Dendritic cell treated with granulocyte-macrophage colony-stimulating factor and Interleukin-4, amounts not matched to agents 40 ng/mL and 50 ng/mL, for 4 days (primary cell): ENCODE measurements around the gene WDTC1.

Source experiments
- H3K27ac Mint-ChIP-seq: one replicate; pipeline ENCODE4 v1.8.0; 2022; ENCODE audit warnings: mild to moderate bottlenecking, mixed read lengths
- H3K27me3 Mint-ChIP-seq: one replicate; pipeline ENCODE4 v1.8.0; 2022; ENCODE audit warnings: mild to moderate bottlenecking, mixed read lengths
- H3K36me3 Mint-ChIP-seq: one replicate; pipeline ENCODE4 v1.8.0; 2022; ENCODE audit warnings: low read depth, mixed read lengths
- H3K4me1 Mint-ChIP-seq: one replicate; pipeline ENCODE4 v1.8.0; 2022; ENCODE audit warnings: low read depth, mixed read lengths
- H3K4me3 Mint-ChIP-seq: one replicate; pipeline ENCODE4 v1.8.0; 2022; ENCODE audit warnings: mild to moderate bottlenecking, moderate library complexity, mixed read lengths
- H3K9me3 Mint-ChIP-seq: one replicate; pipeline ENCODE4 v1.8.0; 2022; ENCODE audit warnings: mixed read lengths
- intact Hi-C: fragments of 100-400 bp; cut with micrococcal nuclease; formaldehyde crosslinking; loops from one replicate; pipeline ENCODE4 v1.15.0; 2022

Gene WDTC1

GRCh38 chr1:27321813-27322568 lies 87.6 kb downstream of the WDTC1 start, which contains the start of gene TMEM222:
Gene TMEM222, plus strand, starts transcription at chr1:27322163. Its CDS starts 35 bp downstream, at chr1:27322198.
- peaks cover 13% of the 10 kb centered on the region for H3K27me3 Mint-ChIP-seq
- intact Hi-C loops, result no loop called here
- peaks cover 36% of the 10 kb centered on the region for H3K36me3 Mint-ChIP-seq
- H3K4me3 Mint-ChIP-seq, result peak within 1 kb of the TSS; percentile 92
- no peaks in the 10 kb centered on the region for H3K9me3 Mint-ChIP-seq
- peak within 1 kb of the TSS; percentile 94 for H3K27ac Mint-ChIP-seq
- peaks cover 45% of the 10 kb centered on the region for H3K4me1 Mint-ChIP-seq

- peak overlapping the region; percentile 92 for H3K4me3 Mint-ChIP-seq
- no peaks in the 10 kb centered on the region for H3K9me3 Mint-ChIP-seq
- intact Hi-C loops, result no loop called here
- peaks cover 10% of the 10 kb centered on the region for H3K27me3 Mint-ChIP-seq
- H3K36me3 Mint-ChIP-seq, result peaks cover 38% of the 10 kb centered on the region
- H3K4me1 Mint-ChIP-seq, result peaks cover 46% of the 10 kb centered on the region
- H3K27ac Mint-ChIP-seq, result peak overlapping the region; percentile 94
These were observed 88.3 kb downstream of the WDTC1 start for GRCh38 chr1:27322569-27323240.

- Mint-ChIP-seq H3K4me1 (peaks cover 53% of the 10 kb centered on the region), H3K27me3 (no peaks in the 10 kb centered on the region), H3K9me3 (no peaks in the 10 kb centered on the region), H3K4me3 (no peak overlapping the region), H3K27ac (no peak overlapping the region), H3K36me3 (peaks cover 64% of the 10 kb centered on the region)
- intact Hi-C loops, result no loop called here
These were observed 90.9 kb downstream of the WDTC1 start for GRCh38 chr1:27325286-27325685.

GRCh38 chr1:27327964-27328363 lies 93.5 kb downstream of the WDTC1 start:
- Mint-ChIP-seq H3K4me3 (no peak overlapping the region), H3K9me3 (no peaks in the 10 kb centered on the region), H3K36me3 (peaks cover 83% of the 10 kb centered on the region), H3K27me3 (no peaks in the 10 kb centered on the region), H3K4me1 (peaks cover 77% of the 10 kb centered on the region), H3K27ac (no peak overlapping the region)
- intact Hi-C loops, result no loop called here

- Mint-ChIP-seq H3K27me3 (no peaks in the 10 kb centered on the region), H3K36me3 (peaks cover 87% of the 10 kb centered on the region), H3K4me3 (no peak overlapping the region), H3K27ac (no peak overlapping the region), H3K4me1 (peaks cover 57% of the 10 kb centered on the region), H3K9me3 (no peaks in the 10 kb centered on the region)
- intact Hi-C loops, result no loop called here
These were observed 96.4 kb downstream of the WDTC1 start for GRCh38 chr1:27330786-27331185.

GRCh38 chr1:27331426-27331825 lies 97.0 kb downstream of the WDTC1 start:
- H3K4me3 Mint-ChIP-seq, result no peak overlapping the region
- H3K27me3 Mint-ChIP-seq, result no peaks in the 10 kb centered on the region
- H3K36me3 Mint-ChIP-seq, result peaks cover 89% of the 10 kb centered on the region
- no peak overlapping the region for H3K27ac Mint-ChIP-seq
- H3K4me1 Mint-ChIP-seq, result peaks cover 50% of the 10 kb centered on the region
- intact Hi-C loops, result no loop called here
- H3K9me3 Mint-ChIP-seq, result no peaks in the 10 kb centered on the region

GRCh38 chr1:27331922-27332321 lies 97.5 kb downstream of the WDTC1 start:
- no peaks in the 10 kb centered on the region for H3K27me3 Mint-ChIP-seq
- H3K27ac Mint-ChIP-seq, result peak overlapping the region; percentile 24
- H3K36me3 Mint-ChIP-seq, result peaks cover 94% of the 10 kb centered on the region
- no peak overlapping the region for H3K4me3 Mint-ChIP-seq
- H3K9me3 Mint-ChIP-seq, result no peaks in the 10 kb centered on the region
- H3K4me1 Mint-ChIP-seq, result peaks cover 45% of the 10 kb centered on the region
- intact Hi-C loops, result no loop called here

GRCh38 chr1:27332536-27333281 lies 98.3 kb downstream of the WDTC1 start:
- Mint-ChIP-seq H3K9me3 (no peaks in the 10 kb centered on the region), H3K27me3 (no peaks in the 10 kb centered on the region), H3K4me1 (peaks cover 44% of the 10 kb centered on the region), H3K36me3 (peaks cover 95% of the 10 kb centered on the region), H3K27ac (peak overlapping the region; percentile 24), H3K4me3 (no peak overlapping the region)
- intact Hi-C loops, result no loop called here

GRCh38 chr1:27333717-27334279 lies 99.4 kb downstream of the WDTC1 start:
- no peaks in the 10 kb centered on the region for H3K9me3 Mint-ChIP-seq
- intact Hi-C loops, result no loop called here
- H3K27me3 Mint-ChIP-seq, result no peaks in the 10 kb centered on the region
- H3K4me1 Mint-ChIP-seq, result peaks cover 35% of the 10 kb centered on the region
- no peak overlapping the region for H3K4me3 Mint-ChIP-seq
- H3K27ac Mint-ChIP-seq, result no peak overlapping the region
- H3K36me3 Mint-ChIP-seq, result peaks cover 94% of the 10 kb centered on the region

GRCh38 chr1:27335506-27336422 lies 101.3 kb downstream of the WDTC1 start:
- no peak overlapping the region for H3K4me3 Mint-ChIP-seq
- H3K36me3 Mint-ChIP-seq, result peaks cover 76% of the 10 kb centered on the region
- intact Hi-C loops, result no loop called here
- H3K27me3 Mint-ChIP-seq, result no peaks in the 10 kb centered on the region
- no peaks in the 10 kb centered on the region for H3K9me3 Mint-ChIP-seq
- H3K27ac Mint-ChIP-seq, result no peak overlapping the region
- peaks cover 36% of the 10 kb centered on the region for H3K4me1 Mint-ChIP-seq

GRCh38 chr1:27336756-27337155 lies 102.3 kb downstream of the WDTC1 start:
- Mint-ChIP-seq H3K36me3 (peaks cover 66% of the 10 kb centered on the region), H3K4me3 (no peak overlapping the region), H3K9me3 (no peaks in the 10 kb centered on the region), H3K27me3 (no peaks in the 10 kb centered on the region), H3K27ac (no peak overlapping the region), H3K4me1 (peaks cover 36% of the 10 kb centered on the region)
- intact Hi-C loops, result no loop called here

- intact Hi-C loops, result no loop called here
- H3K4me1 Mint-ChIP-seq, result peaks cover 41% of the 10 kb centered on the region
These were observed 104.3 kb downstream of the WDTC1 start for GRCh38 chr1:27338751-27339150.

GRCh38 chr1:27339213-27339612 lies 104.8 kb downstream of the WDTC1 start:
- Mint-ChIP-seq H3K4me1 (peaks cover 46% of the 10 kb centered on the region), H3K36me3 (peaks cover 41% of the 10 kb centered on the region), H3K27ac (no peak overlapping the region), H3K4me3 (no peak overlapping the region), H3K27me3 (no peaks in the 10 kb centered on the region), H3K9me3 (no peaks in the 10 kb centered on the region)
- intact Hi-C loops, result no loop called here

More at GRCh38 chr1:27338751-27339150, 104.3 kb downstream of the WDTC1 start:
- Mint-ChIP-seq H3K4me3 (no peak overlapping the region), H3K27me3 (no peaks in the 10 kb centered on the region), H3K27ac (no peak overlapping the region), H3K9me3 (no peaks in the 10 kb centered on the region), H3K36me3 (peaks cover 46% of the 10 kb centered on the region)
